GM21786 (cell line): ENCODE data around the gene MRGPRD.

ENCODE experiments used
- ATAC-seq: cut with Tn5 transposase; IDR thresholded peaks from one replicate; pipeline ENCODE4 v1.9.1; 2021; ENCODE audit not compliant: unreplicated experiment

MRGPRD gene

GRCh38 chr11:68980776-68981065, at the start of gene MRGPRD:
MRGPRD (minus strand) TSS chr11:68980986; CDS start chr11:68980986, 0 bp downstream.
- no peak for ATAC-seq

GRCh38 chr11:69030301-69030700, 49.5 kb upstream of the MRGPRD start:
- ATAC-seq = no peak

GRCh38 chr11:69027704-69028372, 47.1 kb upstream of the MRGPRD start:
- no peak for ATAC-seq

GRCh38 chr11:69024509-69024908, 43.7 kb upstream of the MRGPRD start:
- no peak for ATAC-seq

GRCh38 chr11:69022260-69022659, 41.5 kb upstream of the MRGPRD start:
- ATAC-seq = no peak

- no peak for ATAC-seq
Observed at GRCh38 chr11:69018924-69019323, 38.1 kb upstream of the MRGPRD start.

- ATAC-seq = no peak
Observed at GRCh38 chr11:69017951-69018350, 37.2 kb upstream of the MRGPRD start.

- no peak for ATAC-seq
Observed at GRCh38 chr11:69014898-69015549, 34.2 kb upstream of the MRGPRD start.

- no peak for ATAC-seq
Observed at GRCh38 chr11:69014084-69014851, 33.5 kb upstream of the MRGPRD start.

- no peak for ATAC-seq
Observed at GRCh38 chr11:69013009-69013951, 32.5 kb upstream of the MRGPRD start, which contains the start of gene MRGPRF. MRGPRF (minus strand) TSS chr11:69013246; CDS start chr11:69009901, 3,345 bp downstream.

GRCh38 chr11:69012092-69013008, 31.6 kb upstream of the MRGPRD start:
- ATAC-seq = no peak

- ATAC-seq = no peak
Observed at GRCh38 chr11:69011624-69012091, 30.9 kb upstream of the MRGPRD start.

GRCh38 chr11:69010964-69011623, 30.3 kb upstream of the MRGPRD start:
- no peak for ATAC-seq

- no peak for ATAC-seq
Observed at GRCh38 chr11:69010361-69010891, 29.6 kb upstream of the MRGPRD start.

GRCh38 chr11:69009441-69010211, 28.8 kb upstream of the MRGPRD start:
- ATAC-seq = no peak

GRCh38 chr11:69008737-69009440, 28.1 kb upstream of the MRGPRD start:
- ATAC-seq = no peak

- ATAC-seq = no peak
Observed at GRCh38 chr11:69007975-69008381, 27.2 kb upstream of the MRGPRD start.

GRCh38 chr11:69006816-69007215, 26.0 kb upstream of the MRGPRD start:
- no peak for ATAC-seq
